KMS-11 (cell line): ENCODE measurements around the gene TNC.

Experiments used
- H2AFZ ChIP-seq: fragments of 200-600 bp; sonication (generic); 2 replicates; pipeline ENCODE4 v1.6.1; 2016; ENCODE audit warnings: antibody characterized with exemption, mixed run types, low read depth
- H3K27ac ChIP-seq: fragments of 200-600 bp; sonication (generic); 2 replicates; pipeline ENCODE4 v1.6.1; 2016; ENCODE audit warnings: mild to moderate bottlenecking, mixed run types
- H3K27me3 ChIP-seq: fragments of 200-600 bp; sonication (generic); 2 replicates; pipeline ENCODE4 v1.6.1; 2017; ENCODE audit warnings: mild to moderate bottlenecking, low read depth, mixed run types, moderate library complexity; ENCODE audit not compliant: insufficient read depth
- H3K36me3 ChIP-seq: fragments of 200-600 bp; sonication (generic); 2 replicates; pipeline ENCODE4 v1.6.1; 2017; ENCODE audit warnings: mild to moderate bottlenecking, mixed run types; ENCODE audit not compliant: insufficient read depth
- H3K4me1 ChIP-seq: fragments of 200-600 bp; sonication (generic); 2 replicates; pipeline ENCODE4 v1.6.1; 2016; ENCODE audit warnings: mild to moderate bottlenecking, low read depth, mixed run types; ENCODE audit not compliant: poor library complexity, severe bottlenecking
- H3K4me2 ChIP-seq: fragments of 200-600 bp; sonication (generic); 2 replicates; pipeline ENCODE4 v1.7.0; 2016; ENCODE audit warnings: mild to moderate bottlenecking, mixed run types
- H3K4me3 ChIP-seq: fragments of 200-600 bp; sonication (generic); IDR thresholded peaks from 2 replicates; pipeline ENCODE4 v1.6.1; 2017; ENCODE audit warnings: low read depth, low read length, mixed read lengths; ENCODE audit not compliant: insufficient read depth
- H3K79me2 ChIP-seq: fragments of 200-600 bp; sonication (generic); 2 replicates; pipeline ENCODE4 v1.6.1; 2016; ENCODE audit warnings: low read depth, mixed run types; ENCODE audit not compliant: insufficient read depth
- H3K9ac ChIP-seq: fragments of 200-600 bp; sonication (generic); 2 replicates; pipeline ENCODE4 v1.6.1; 2016; ENCODE audit warnings: mild to moderate bottlenecking, mixed run types
- H4K20me1 ChIP-seq: fragments of 200-600 bp; sonication (generic); 2 replicates; pipeline ENCODE4 v1.6.1; 2016; ENCODE audit warnings: mild to moderate bottlenecking, mixed run types; ENCODE audit not compliant: insufficient read depth
- CTCF ChIP-seq: fragments of 200-600 bp; sonication (generic); conservative IDR thresholded peaks from 2 replicates; pipeline ENCODE4 v1.6.1; 2017; ENCODE audit warnings: low read depth, mild to moderate bottlenecking, antibody characterized with exemption, low read length, moderate library complexity, mixed read lengths

The TNC gene

GRCh38 chr9:115135821-115136778 is 18.1 kb upstream of the TNC start:
- no peak overlapping the region for H3K27ac ChIP-seq
- TF ChIP-seq CTCF, result no peak
- H3K4me3 ChIP-seq, result no peak overlapping the region
- H3K79me2 ChIP-seq, result no peaks in the 10 kb centered on the region
- H3K36me3 ChIP-seq, result no peaks in the 10 kb centered on the region
- no peaks in the 10 kb centered on the region for H3K4me1 ChIP-seq
- no peaks in the 10 kb centered on the region for H4K20me1 ChIP-seq
- no peaks in the 10 kb centered on the region for H3K27me3 ChIP-seq
- H2AFZ ChIP-seq, result no peak overlapping the region
- H3K4me2 ChIP-seq, result no peak overlapping the region
- H3K9ac ChIP-seq, result no peak overlapping the region

GRCh38 chr9:115134941-115135340 is 17.0 kb upstream of the TNC start:
- H3K9ac ChIP-seq, result no peak overlapping the region
- no peaks in the 10 kb centered on the region for H3K4me1 ChIP-seq
- H3K4me2 ChIP-seq, result no peak overlapping the region
- no peaks in the 10 kb centered on the region for H3K36me3 ChIP-seq
- H3K79me2 ChIP-seq, result no peaks in the 10 kb centered on the region
- H2AFZ ChIP-seq, result no peak overlapping the region
- no peak overlapping the region for H3K27ac ChIP-seq
- H3K4me3 ChIP-seq, result no peak overlapping the region
- H4K20me1 ChIP-seq, result no peaks in the 10 kb centered on the region
- H3K27me3 ChIP-seq, result no peaks in the 10 kb centered on the region
- no peak for TF ChIP-seq CTCF

DNA sequence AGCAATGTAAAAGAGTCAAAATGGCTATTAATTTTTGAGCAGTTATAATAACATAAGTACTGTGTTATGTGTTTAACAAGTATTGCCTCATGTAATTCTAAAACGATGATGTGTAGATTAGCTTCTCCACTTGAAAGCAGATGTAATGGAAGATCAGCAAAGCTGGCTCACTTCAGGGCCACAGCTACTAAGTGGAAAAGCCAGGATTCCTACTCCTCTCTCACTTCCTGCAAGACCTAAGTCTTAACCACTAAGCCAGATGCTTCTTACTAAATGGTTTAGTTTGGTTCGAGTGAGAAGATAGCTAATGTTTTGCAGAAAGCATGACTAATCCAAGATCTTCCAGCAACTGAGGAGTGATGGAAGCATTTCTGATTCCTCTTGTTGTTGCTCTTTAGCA is 15.7 kb upstream of the TNC start:
- H3K36me3 ChIP-seq, result no peaks in the 10 kb centered on the region
- H3K27me3 ChIP-seq, result no peaks in the 10 kb centered on the region
- H3K27ac ChIP-seq, result no peak overlapping the region
- H4K20me1 ChIP-seq, result no peaks in the 10 kb centered on the region
- H3K4me3 ChIP-seq, result no peak overlapping the region
- no peak overlapping the region for H2AFZ ChIP-seq
- no peaks in the 10 kb centered on the region for H3K79me2 ChIP-seq
- no peak for TF ChIP-seq CTCF
- no peak overlapping the region for H3K4me2 ChIP-seq
- H3K4me1 ChIP-seq, result no peaks in the 10 kb centered on the region
- no peak overlapping the region for H3K9ac ChIP-seq

GRCh38 chr9:115132648-115133047 is 14.7 kb upstream of the TNC start:
- Histone ChIP-seq H3K79me2 (no peaks in the 10 kb centered on the region), H3K4me1 (no peaks in the 10 kb centered on the region), H3K9ac (no peak overlapping the region), H2AFZ (no peak overlapping the region), H3K27ac (no peak overlapping the region), H3K36me3 (no peaks in the 10 kb centered on the region), H3K27me3 (no peaks in the 10 kb centered on the region), H3K4me3 (no peak overlapping the region), H4K20me1 (no peaks in the 10 kb centered on the region), H3K4me2 (no peak overlapping the region)
- no peak for TF ChIP-seq CTCF
